Endodermal cell (in vitro differentiated cells): ENCODE results near the gene PAFAH1B1. TPM values are rescaled to one million over a fixed set of nuclear protein-coding genes. Genes with fewer than 3 reads are reported as not detected.

Source experiments
- DNase-seq: peaks from one replicate; pipeline ENCODE4 v3.0.0-alpha.2; 2017
- H3K27ac ChIP-seq: 2 replicates; pipeline ENCODE4 v1.5.1; 2013; ENCODE audit warnings: mild to moderate bottlenecking, low read depth, low read length, moderate library complexity
- H3K27me3 ChIP-seq: 2 replicates; pipeline ENCODE4 v1.6.1; 2013; ENCODE audit warnings: mild to moderate bottlenecking, low read length, moderate library complexity; ENCODE audit not compliant: insufficient read depth, control insufficient read depth, poor library complexity, severe bottlenecking
- H3K36me3 ChIP-seq: 2 replicates; pipeline ENCODE4 v1.7.0; 2013; ENCODE audit warnings: mild to moderate bottlenecking, low read length, moderate library complexity; ENCODE audit not compliant: control insufficient read depth, insufficient read depth
- H3K4me1 ChIP-seq: one replicate; pipeline ENCODE4 v1.7.0; 2013; ENCODE audit warnings: low read length; ENCODE audit not compliant: control insufficient read depth, insufficient read depth
- H3K4me3 ChIP-seq: 2 replicates; pipeline ENCODE4 v1.5.1; 2013; ENCODE audit warnings: mild to moderate bottlenecking, low read length, moderate library complexity
- H3K9ac ChIP-seq: 2 replicates; pipeline ENCODE4 v1.6.1; 2013; ENCODE audit warnings: mild to moderate bottlenecking, low read length, moderate library complexity; ENCODE audit not compliant: poor library complexity, severe bottlenecking; ENCODE audit errors: extremely low read depth
- H3K9me3 ChIP-seq: 2 replicates; pipeline ENCODE4 v1.6.1; 2013; ENCODE audit warnings: mild to moderate bottlenecking, low read length, moderate library complexity; ENCODE audit not compliant: control insufficient read depth
- H3K27ac Mint-ChIP-seq: 2 replicates; pipeline ENCODE4 v1.8.0; 2020; ENCODE audit warnings: mixed read lengths
- H3K27me3 Mint-ChIP-seq: 2 replicates; pipeline ENCODE4 v1.8.0; 2021; ENCODE audit warnings: mild to moderate bottlenecking, mixed read lengths; ENCODE audit not compliant: insufficient read depth
- H3K36me3 Mint-ChIP-seq: 2 replicates; pipeline ENCODE4 v1.8.0; 2020; ENCODE audit warnings: low read depth, mixed read lengths
- H3K4me1 Mint-ChIP-seq: 2 replicates; pipeline ENCODE4 v1.8.0; 2020; ENCODE audit warnings: mixed read lengths
- H3K4me3 Mint-ChIP-seq: 2 replicates; pipeline ENCODE4 v1.8.0; 2020; ENCODE audit warnings: mild to moderate bottlenecking, moderate library complexity, mixed read lengths
- H3K9me3 Mint-ChIP-seq: 2 replicates; pipeline ENCODE4 v1.8.0; 2020; ENCODE audit warnings: mild to moderate bottlenecking, mixed read lengths
- CTCF ChIP-seq: fragments of 200-600 bp; sonication (generic); conservative IDR thresholded peaks from 2 replicates; pipeline ENCODE4 v1.5.0; 2021; ENCODE audit warnings: antibody characterized with exemption, mild to moderate bottlenecking
- WGBS, 2 experiments: methylation state at CpG; one replicate each; pipeline versions ENCODE4 v1.1.5 to v1.1.7; 2013; ENCODE audit warnings: missing lambda C conversion rate in 2 of 2, mixed read lengths in 1 of 2; ENCODE audit not compliant: insufficient coverage in 1 of 2, insufficient read length in 1 of 2; 5-methylcytosine and 5-hydroxymethylcytosine counted together
- microRNA-seq: library from miRNA; unstranded; fragments of <30 nt; microRNA quantifications from one replicate; pipeline ENCODE4 v1.2.0, GENCODE V29; 2020; ENCODE audit warnings: borderline microRNAs expressed
- total RNA-seq, 2 donors: library from RNA; stranded (reverse); fragmentation: NEBNext Ultra II Directional in 1 of 2; extraction: Animal tissue kit (Norgen Biotek cat#: 25700) in 1 of 2; gene quantifications; 2 replicates in 1 of 2; 3 replicates in 1 of 2; pipeline ENCODE4 v1.2.1, GENCODE V29; 2021

Gene PAFAH1B1
- total RNA-seq, 2 donors from 2014 or later: 157 to 200 TPM

DNA sequence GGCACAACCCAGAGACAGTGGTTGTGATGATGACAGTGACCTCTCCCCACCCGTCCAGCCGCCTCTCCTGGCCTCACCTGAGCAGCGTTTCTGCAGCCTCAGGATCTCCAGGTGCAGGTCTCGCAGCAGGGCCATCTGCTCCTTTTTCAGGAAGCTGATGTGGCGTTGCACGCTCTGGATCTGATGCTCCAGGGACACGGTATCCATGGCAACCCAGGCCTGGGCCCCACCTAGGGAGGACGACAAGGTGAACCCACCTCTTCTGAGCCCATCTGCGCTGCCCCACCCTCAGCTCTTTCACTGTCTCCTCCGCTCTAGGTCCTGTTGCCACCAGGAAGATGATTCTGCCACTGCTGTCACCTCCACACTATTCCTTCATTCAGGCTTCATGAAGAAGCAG lies 141.5 kb downstream of the PAFAH1B1 start:
- WGBS, 2 experiments: 90 to 93% methylated on average over 9 to 10 of the region's 10 CpGs
- no peak overlapping the region for H3K27ac Mint-ChIP-seq
- TF ChIP-seq CTCF: no peak

More for the DNA sequence above, 141.5 kb downstream of the PAFAH1B1 start:
- no peak overlapping the region for H3K27ac ChIP-seq
- no peaks in the 10 kb centered on the region for H3K9me3 ChIP-seq
- Mint-ChIP-seq H3K36me3 (peaks cover 4% of the 10 kb centered on the region), H3K9me3 (no peaks in the 10 kb centered on the region), H3K27me3 (no peaks in the 10 kb centered on the region), H3K4me3 (no peak overlapping the region), H3K4me1 (peaks cover 4% of the 10 kb centered on the region)
- no peaks in the 10 kb centered on the region for H3K4me1 ChIP-seq
- H3K27me3 ChIP-seq: no peaks in the 10 kb centered on the region
- no peak overlapping the region for H3K4me3 ChIP-seq
- H3K9ac ChIP-seq: no peak overlapping the region
- DNase-seq: no peak
- H3K36me3 ChIP-seq: no peaks in the 10 kb centered on the region

Small RNA genes within 50 kb of the gene (microRNA-seq; reads per million reads assigned to microRNA genes)
- gene MIR6776: not detected

Other genes starting within 250 kb of the PAFAH1B1 start
- gene MNT, start 192.6 kb upstream of the PAFAH1B1 start, total RNA-seq: 10 to 100 TPM; 25.3 to 30.2 TPM
- gene METTL16, start 81.8 kb upstream of the PAFAH1B1 start, total RNA-seq: 10 to 100 TPM; 51.5 to 59.6 TPM
- 10 to 100 TPM; 55.5 to 61.8 TPM for gene CLUH, start 118.1 kb downstream of the PAFAH1B1 start, total RNA-seq
- gene CCDC92B, start 156.0 kb downstream of the PAFAH1B1 start, total RNA-seq: 1 to 10 TPM; 4.3 to 5.8 TPM
- gene RAP1GAP2, start 202.8 kb downstream of the PAFAH1B1 start, total RNA-seq: 10 to 100 TPM; 18.0 to 44.3 TPM